Testis (tissue), 3 donors: ENCODE measurements around the gene PDHX. TPM values are rescaled to one million over a fixed set of nuclear protein-coding genes. Genes with fewer than 3 reads are reported as not detected.
"Not testable (repeated sequence)": the region's sequence is repeated elsewhere in the genome, so short reads cannot be mapped to it uniquely, and the experiment has no call there.

Experiments used
- DNase-seq: peaks from one replicate; pipeline ENCODE4 v3.0.0-alpha.2; 2019
- H3K27ac ChIP-seq, 2 donors: fragments of 200-600 bp; sonication (generic); one replicate each; pipeline ENCODE4 v1.5.1; 2019
- H3K27me3 ChIP-seq: fragments of 200-600 bp; sonication (generic); one replicate; pipeline ENCODE4 v1.5.1; 2019
- H3K36me3 ChIP-seq: fragments of 200-600 bp; sonication (generic); one replicate; pipeline ENCODE4 v1.5.1; 2017; ENCODE audit warnings: low read depth; ENCODE audit errors: missing control alignments
- H3K4me1 ChIP-seq: fragments of 200-600 bp; sonication (generic); one replicate; pipeline ENCODE4 v1.5.1; 2019
- H3K4me3 ChIP-seq, 2 donors: fragments of 200-600 bp; sonication (generic); one replicate each; pipeline ENCODE4 v1.5.1; 2017 to 2019
- H3K9me3 ChIP-seq: fragments of 200-600 bp; sonication (generic); one replicate; pipeline ENCODE4 v1.5.1; 2017
- CTCF ChIP-seq, 3 experiments: fragments of 450-650 bp in 2 of 3; fragments of 200-600 bp in 1 of 3; sonication (generic) in 1 of 3; IDR thresholded peaks; one replicate each; pipeline ENCODE4 v1.5.1; 2016 to 2019; ENCODE audit warnings: antibody characterized with exemption in 3 of 3, mild to moderate bottlenecking in 2 of 3, moderate library complexity in 1 of 3
- POLR2A ChIP-seq: fragments of 450-650 bp; IDR thresholded peaks from one replicate; pipeline ENCODE4 v1.6.1; 2017; ENCODE audit warnings: antibody characterized with exemption, mild to moderate bottlenecking, moderate library complexity
- WGBS, 2 donors: methylation state at CpG; one replicate each; pipeline ENCODE4 v1.1.5; 2018; 5-methylcytosine and 5-hydroxymethylcytosine counted together
- intact Hi-C: fragments of 100-400 bp; cut with DNase I; formaldehyde crosslinking; loops from one replicate; pipeline ENCODE4 v1.15.1; 2023; ENCODE audit warnings: low total_unique reads
- polyA plus RNA-seq: library from polyadenylated mRNA; stranded (reverse); fragments of 350-450 nt; fragmentation: Illumina TruSeq; extraction: RNeasy Lipid Tissue Mini Kit (QIAGEN cat#74804); gene quantifications from one replicate; pipeline ENCODE4 v1.2.3, GENCODE V29; 2014; ENCODE audit warnings: low read depth, low replicate concordance; ENCODE audit not compliant: insufficient read depth
- total RNA-seq, 2 donors: library from RNA; depleted of rRNA; stranded (reverse); fragments of >200 nt; gene quantifications; one replicate each; pipeline ENCODE4 v1.2.3, GENCODE V29; 2016

The PDHX gene
- total and polyA plus RNA-seq, 3 donors from 2014 or later: 47.9 to 54.2 (median 53.5) TPM

GRCh38 chr11:34890812-34891211 lies 25.6 kb upstream of the PDHX start:
- no peaks in the 10 kb centered on the region for H3K4me1 ChIP-seq
- H3K4me3 ChIP-seq: no peak overlapping the region
- no peaks in the 10 kb centered on the region for H3K27me3 ChIP-seq
- H3K27ac ChIP-seq: no peak overlapping the region
- TF ChIP-seq POLR2A: no peak
- TF ChIP-seq CTCF (IDR thresholded peaks at IDR 0.05): peak; percentile 25 to 40 (median 28)
- no peaks in the 10 kb centered on the region for H3K9me3 ChIP-seq
- intact Hi-C loops: no loop called here
- 82 to 84% methylated on average over 1 of the region's 1 CpG for WGBS, 2 donors
- H3K36me3 ChIP-seq: no peaks in the 10 kb centered on the region
- DNase-seq: no peak

- intact Hi-C loops: no loop called here
- no peaks in the 10 kb centered on the region for H3K9me3 ChIP-seq
- H3K36me3 ChIP-seq: no peaks in the 10 kb centered on the region
- no peak overlapping the region for H3K4me3 ChIP-seq
- H3K27ac ChIP-seq: no peak overlapping the region
- TF ChIP-seq POLR2A: no peak
- no peak for TF ChIP-seq CTCF (IDR thresholded peaks at IDR 0.05)
- no peaks in the 10 kb centered on the region for H3K4me1 ChIP-seq
- WGBS, 2 donors: 58 to 74% methylated on average over 3 of the region's 3 CpGs
- H3K27me3 ChIP-seq: no peaks in the 10 kb centered on the region
- DNase-seq: no peak
Observed at GRCh38 chr11:34891611-34892010, 24.8 kb upstream of the PDHX start.

GRCh38 chr11:34893416-34893815 lies 23.0 kb upstream of the PDHX start:
- H3K27ac ChIP-seq: no peak overlapping the region
- no peak for TF ChIP-seq CTCF (IDR thresholded peaks at IDR 0.05)
- TF ChIP-seq POLR2A: no peak
- 96 to 100% methylated on average over 1 of the region's 1 CpG for WGBS, 2 donors
- H3K9me3 ChIP-seq: no peaks in the 10 kb centered on the region
- H3K36me3 ChIP-seq: no peaks in the 10 kb centered on the region
- H3K27me3 ChIP-seq: no peaks in the 10 kb centered on the region
- H3K4me3 ChIP-seq: no peak overlapping the region
- H3K4me1 ChIP-seq: peaks cover 5% of the 10 kb centered on the region
- intact Hi-C loops: no loop called here
- DNase-seq: no peak

GRCh38 chr11:34896191-34896590 lies 20.2 kb upstream of the PDHX start:
- H3K36me3 ChIP-seq: not testable (repeated sequence)

GRCh38 chr11:34897171-34897870 lies 19.1 kb upstream of the PDHX start:
- peaks cover 5% of the 10 kb centered on the region for H3K4me1 ChIP-seq
- peak overlapping the region in 1 of 2 donors; percentile 28 for H3K27ac ChIP-seq
- no peak for TF ChIP-seq POLR2A
- TF ChIP-seq CTCF (IDR thresholded peaks at IDR 0.05): no peak
- H3K9me3 ChIP-seq: no peaks in the 10 kb centered on the region
- intact Hi-C loops: no loop called here
- no peak for DNase-seq
- 67 to 80% methylated on average over 3 of the region's 3 CpGs for WGBS, 2 donors
- H3K27me3 ChIP-seq: no peaks in the 10 kb centered on the region
- no peaks in the 10 kb centered on the region for H3K36me3 ChIP-seq
- H3K4me3 ChIP-seq: no peak overlapping the region

More at GRCh38 chr11:34896191-34896590, 20.2 kb upstream of the PDHX start:
- H3K27me3 ChIP-seq, intact Hi-C loops, H3K27ac ChIP-seq, DNase-seq, H3K9me3 ChIP-seq, H3K4me1 ChIP-seq, H3K4me3 ChIP-seq: not testable (repeated sequence)
- WGBS, 2 donors: 91 to 97% methylated on average over 3 of the region's 3 CpGs
